GM12878 (cell line): Measurements from ENCODE around the gene KRT37. TPM values are rescaled to one million over a fixed set of nuclear protein-coding genes. Genes with fewer than 3 reads are reported as not detected.

Experiments
- ATAC-seq: fragments of 200-7000 bp; cut with Tn5 transposase; 3 replicates; pipeline ENCODE4 v1.9.1; 2020; ENCODE audit warnings: mild to moderate bottlenecking, moderate library complexity
- BruUV-seq: library from RNA; stranded (reverse); fragments of 400-500 nt; replicated peaks from 2 replicates; lab custom pipeline; 2021; lab: Mats Ljungman, UMichigan
- CTCF ChIA-PET: fragments of 300-600 bp; sonication (Branson Sonifier 250); formaldehyde crosslinking; extraction: SDS; loops from one replicate; lab custom pipeline; 2021; ENCODE audit warnings: inconsistent platforms; lab: Yijun Ruan, JAX
- POLR2A ChIA-PET: fragments of 350-600 bp; formaldehyde crosslinking; extraction: SDS; loops from one replicate; lab custom pipeline; 2021; ENCODE audit warnings: inconsistent platforms; lab: Charles Lee
- RAD21 ChIA-PET: fragments of 300-600 bp; sonication (Branson Sonifier 250); formaldehyde crosslinking; loops from one replicate; lab custom pipeline; 2023; ENCODE audit warnings: antibody characterized with exemption; ENCODE audit not compliant: unreplicated experiment; lab: Charles Lee
- SMC1A ChIA-PET: fragments of 300-600 bp; sonication (Branson Sonifier 250); formaldehyde crosslinking; loops from one replicate; lab custom pipeline; 2023; ENCODE audit not compliant: unreplicated experiment, uncharacterized antibody; lab: Charles Lee
- DNase-seq: peaks from one replicate; pipeline ENCODE4 v3.0.0-alpha.2; 2011; ENCODE audit warnings: low read depth, low spot score
- FAIRE-seq: peaks from 3 replicates; lab custom pipeline; 2011; peaks lifted over from hg19 to GRCh38; lab: Jason Lieb, UNC
- H2AFZ ChIP-seq: 2 replicates; pipeline ENCODE4 v1.6.0; 2011; ENCODE audit warnings: low read depth, low read length, control low read depth; ENCODE audit not compliant: control insufficient read depth
- H3K27ac ChIP-seq: 2 replicates; pipeline ENCODE4 v1.5.1; 2011; ENCODE audit warnings: control low read depth; ENCODE audit not compliant: control insufficient read depth, insufficient read depth
- H3K27me3 ChIP-seq, 2 experiments: replicated peaks in 1 of 2; 2 replicates each; pipeline versions ENCODE4 v1.6.0 to v1.6.1; 2011; ENCODE audit warnings: low read length in 1 of 2; ENCODE audit not compliant: control insufficient read depth in 2 of 2, insufficient read depth in 2 of 2
- H3K36me3 ChIP-seq, 2 experiments: 2 replicates each; pipeline ENCODE4 v1.5.1; 2011; ENCODE audit warnings: low read length in 1 of 2; ENCODE audit not compliant: control insufficient read depth in 2 of 2, insufficient read depth in 2 of 2
- H3K4me1 ChIP-seq: 2 replicates; pipeline ENCODE4 v1.6.1; 2011; ENCODE audit warnings: mild to moderate bottlenecking, low read length, moderate library complexity, mixed read lengths; ENCODE audit not compliant: control insufficient read depth, insufficient read depth
- H3K4me2 ChIP-seq: 2 replicates; pipeline ENCODE4 v1.6.0; 2011; ENCODE audit warnings: control low read depth; ENCODE audit not compliant: control insufficient read depth, insufficient read depth
- H3K4me3 ChIP-seq: fragments of 200-600 bp; sonication (generic); 2 replicates; pipeline ENCODE4 v1.5.1; 2016
- H3K79me2 ChIP-seq: 2 replicates; pipeline ENCODE4 v1.6.0; 2011; ENCODE audit warnings: low read length; ENCODE audit not compliant: control insufficient read depth, insufficient read depth
- H3K9ac ChIP-seq: 2 replicates; pipeline ENCODE4 v1.8.0; 2011; ENCODE audit warnings: low read length, control low read depth, mixed read lengths; ENCODE audit not compliant: control insufficient read depth, insufficient read depth
- H3K9me3 ChIP-seq: replicated peaks from 3 replicates; pipeline ENCODE4 v1.5.1; 2011; ENCODE audit warnings: mild to moderate bottlenecking, low read length; ENCODE audit not compliant: control insufficient read depth, insufficient read depth
- H4K20me1 ChIP-seq: 2 replicates; pipeline ENCODE4 v1.6.0; 2011; ENCODE audit not compliant: control insufficient read depth, insufficient read depth
- ATF7 ChIP-seq: fragments of 450-650 bp; IDR thresholded peaks from 2 replicates; pipeline ENCODE4 v1.6.1; 2016; ENCODE audit warnings: low read depth, mild to moderate bottlenecking
- CBFB ChIP-seq: IDR thresholded peaks from 2 replicates; pipeline ENCODE4 v1.6.1; 2016; ENCODE audit warnings: antibody characterized with exemption, low read depth
- CBX5 ChIP-seq: sonication (generic); IDR thresholded peaks from 2 replicates; pipeline ENCODE4 v1.6.1; 2016; ENCODE audit warnings: low read depth, moderate library complexity, mild to moderate bottlenecking, inconsistent platforms
- EED ChIP-seq: sonication (generic); IDR thresholded peaks from 2 replicates; pipeline ENCODE4 v1.6.1; 2016; ENCODE audit warnings: antibody characterized with exemption, low read depth
- EGR1 ChIP-seq, 2 experiments: IDR thresholded peaks; 1 replicate in 1 of 2; 2 replicates in 1 of 2; pipeline ENCODE4 v1.6.1; 2011 to 2012; ENCODE audit warnings: low read depth in 2 of 2, low read length in 2 of 2, borderline replicate concordance in 1 of 2, mild to moderate bottlenecking in 1 of 2, moderate library complexity in 1 of 2
- FOXM1 ChIP-seq: IDR thresholded peaks from 2 replicates; pipeline ENCODE4 v1.6.1; 2012; ENCODE audit warnings: low read depth, mild to moderate bottlenecking, inconsistent platforms, low read length, moderate library complexity
- HCFC1 ChIP-seq: fragments of 150-350 bp; IDR thresholded peaks from 2 replicates; pipeline ENCODE4 v1.6.1; 2014; ENCODE audit warnings: low read length
- IKZF1 ChIP-seq: fragments of 450-650 bp; conservative IDR thresholded peaks from 2 replicates; pipeline ENCODE4 v1.6.1; 2017; ENCODE audit warnings: antibody characterized with exemption, mild to moderate bottlenecking
- KLF5 ChIP-seq: fragments of 450-650 bp; IDR thresholded peaks from 2 replicates; pipeline ENCODE4 v1.6.1; 2014; ENCODE audit warnings: mild to moderate bottlenecking; ENCODE audit not compliant: partially characterized antibody
- NRF1 ChIP-seq: conservative IDR thresholded peaks from 2 replicates; pipeline ENCODE4 v1.6.1; 2011; ENCODE audit warnings: mild to moderate bottlenecking, low read depth, low read length, improper control_type of control experiment
- RBBP5 ChIP-seq: fragments of 200-600 bp; sonication (generic); conservative IDR thresholded peaks from 2 replicates; pipeline ENCODE4 v1.6.1; 2016
- SP1 ChIP-seq: IDR thresholded peaks from one replicate; pipeline ENCODE4 v1.6.1; 2011; ENCODE audit warnings: low read depth, low read length
- ZBED1 ChIP-seq: IDR thresholded peaks from 2 replicates; pipeline ENCODE4 v1.6.1; 2016; ENCODE audit warnings: borderline replicate concordance
- ZSCAN29 ChIP-seq: fragments of 450-650 bp; IDR thresholded peaks from 2 replicates; pipeline ENCODE4 v1.6.1; 2017; ENCODE audit warnings: mild to moderate bottlenecking, moderate library complexity
- WGBS: methylation state at CpG from one replicate; pipeline ENCODE4 v1.1.6; 2016; ENCODE audit warnings: low lambda C conversion rate; ENCODE audit not compliant: insufficient replicate concordance, insufficient coverage; ENCODE audit errors: missing lambda C conversion rate; 5-methylcytosine and 5-hydroxymethylcytosine counted together
- in situ Hi-C: fragments of 300-500 bp; cut with MboI; formaldehyde crosslinking; loops from 9 replicates; pipeline ENCODE4 v1.14.3; 2018; ENCODE audit warnings: mixed read lengths
- intact Hi-C: fragments of 100-400 bp; cut with micrococcal nuclease; formaldehyde crosslinking; loops from one replicate; pipeline ENCODE4 v1.14.2; 2022; ENCODE audit not compliant: unreplicated experiment
- polyA plus RNA-seq, 11 experiments: library from polyadenylated mRNA; depleted of rRNA in 4 of 11; unstranded in 6 of 11; stranded (reverse) in 5 of 11; fragments of >200 nt; fragmentation: Nextera tagmentation in 4 of 11; fragmentation: Illumina TruSeq in 1 of 11; extraction: Ambion mirVana in 4 of 11; extraction: Trizol in 1 of 11; gene quantifications; 1 replicate in 1 of 11; 2 replicates in 10 of 11; pipeline versions ENCODE4 v1.2.1 to v1.2.3, GENCODE V29; 2011 to 2016; ENCODE audit warnings: inconsistent platforms in 2 of 11, missing spikeins in 2 of 11, low read depth in 1 of 11
- total RNA-seq, 4 experiments: library from RNA; depleted of rRNA in 3 of 4; stranded (reverse); fragments of >200 nt in 3 of 4; fragmentation: Illumina TruSeq in 1 of 4; extraction: Trizol in 1 of 4; gene quantifications; 2 replicates each; pipeline versions ENCODE4 v1.2.1 to v1.2.3, GENCODE V29; 2013 to 2021
- TF ChIP-seq, protein P1 (sequence below): fragments of 450-650 bp; IDR thresholded peaks from 2 replicates; pipeline ENCODE4 v1.6.1; 2017; ENCODE audit warnings: antibody characterized with exemption, mild to moderate bottlenecking, moderate library complexity
- TF ChIP-seq, protein P2 (sequence below): fragments of 450-650 bp; IDR thresholded peaks from 2 replicates; pipeline ENCODE4 v1.6.1; 2018; ENCODE audit warnings: borderline replicate concordance, mild to moderate bottlenecking; ENCODE audit not compliant: partially characterized antibody
- TF ChIP-seq, protein P3 (sequence below): IDR thresholded peaks from 2 replicates; pipeline ENCODE4 v1.6.1; 2012; ENCODE audit warnings: mild to moderate bottlenecking, low read depth, low read length

Gene KRT37
- total and polyA plus RNA-seq, 10 of the 15 experiments (the other 5 are each of a cell fraction or from before 2014, with no cell fraction given) = not detected

DNA sequence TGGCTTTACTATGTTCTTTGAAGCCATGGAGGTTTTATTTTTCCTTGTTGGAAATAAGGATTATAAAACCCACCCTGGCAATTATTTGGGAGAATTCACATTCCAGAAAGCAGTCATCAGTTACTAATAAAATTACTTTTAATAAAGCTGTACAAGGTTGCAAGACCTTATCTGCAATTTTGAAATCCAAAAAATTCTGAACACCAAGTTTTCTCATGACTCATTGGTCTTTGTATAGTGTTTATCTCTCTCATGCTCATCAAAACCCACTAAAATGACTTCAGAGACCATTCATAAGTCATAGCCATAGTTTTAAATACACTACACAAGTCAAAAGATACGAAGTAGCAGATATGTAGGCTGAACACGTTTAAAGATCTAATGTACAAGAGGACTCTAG is 22.4 kb upstream of the KRT37 start (continued):
- TF ChIP-seq NRF1 = no peak

DNA sequence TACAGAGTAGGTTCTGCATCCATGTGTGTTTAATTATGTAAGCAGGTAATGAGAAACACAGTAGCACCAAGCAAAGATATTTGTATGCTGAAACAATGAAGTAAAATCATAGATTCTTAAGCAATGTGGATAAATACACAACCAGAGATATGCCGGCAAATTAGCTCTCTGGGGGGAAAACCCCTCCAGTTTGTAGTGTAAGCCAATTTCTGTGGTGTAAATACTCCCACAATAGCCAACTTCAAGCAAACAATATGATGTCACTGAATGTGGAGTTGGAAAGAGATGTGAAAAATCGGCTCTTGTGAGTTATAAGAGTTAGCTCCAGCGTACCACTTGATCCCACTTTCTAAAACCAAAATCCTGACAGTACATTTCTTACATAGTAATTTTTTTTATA is 20.3 kb upstream of the KRT37 start:
- H3K9me3 ChIP-seq = no peaks in the 10 kb centered on the region
- BruUV-seq = no TSS peak
- DNase-seq = no peak
- no peak overlapping the region for H2AFZ ChIP-seq
- intact Hi-C loops (no loop called here), in situ Hi-C loops (no loop called here)
- WGBS = 27% methylated on average over 3 of the region's 3 CpGs
- peaks cover 4 to 7% of the 10 kb centered on the region in 2 experiments; a peak in 3 of 4 replicates for H3K27me3 ChIP-seq
- ChIA-PET POLR2A (no interaction called here), SMC1A (interaction anchor here (0.6 kb wide), 1 partner anchor 20 kb away, joined by 3 read pairs; no protein-coding TSS in a partner anchor), RAD21 (no interaction called here), CTCF (no interaction called here)
- no peaks in the 10 kb centered on the region for H3K79me2 ChIP-seq
- H3K4me1 ChIP-seq = no peaks in the 10 kb centered on the region
- H3K9ac ChIP-seq = no peak overlapping the region
- TF ChIP-seq SP1 (no peak), IKZF1 (no peak), RBBP5 (no peak), FOXM1 (no peak), EGR1 (IDR thresholded peaks at IDR 0.05; ENCODE audit: borderline replicate concordance in 1 of 2, low read depth in 2 of 2, low read length in 2 of 2) (no peak), KLF5 (no peak), EED (no peak), ZSCAN29 (no peak), CBX5 (no peak), CBFB (no peak), ATF7 (no peak), ZBED1 (no peak), HCFC1 (no peak)
- TF ChIP-seq, protein P1, sequence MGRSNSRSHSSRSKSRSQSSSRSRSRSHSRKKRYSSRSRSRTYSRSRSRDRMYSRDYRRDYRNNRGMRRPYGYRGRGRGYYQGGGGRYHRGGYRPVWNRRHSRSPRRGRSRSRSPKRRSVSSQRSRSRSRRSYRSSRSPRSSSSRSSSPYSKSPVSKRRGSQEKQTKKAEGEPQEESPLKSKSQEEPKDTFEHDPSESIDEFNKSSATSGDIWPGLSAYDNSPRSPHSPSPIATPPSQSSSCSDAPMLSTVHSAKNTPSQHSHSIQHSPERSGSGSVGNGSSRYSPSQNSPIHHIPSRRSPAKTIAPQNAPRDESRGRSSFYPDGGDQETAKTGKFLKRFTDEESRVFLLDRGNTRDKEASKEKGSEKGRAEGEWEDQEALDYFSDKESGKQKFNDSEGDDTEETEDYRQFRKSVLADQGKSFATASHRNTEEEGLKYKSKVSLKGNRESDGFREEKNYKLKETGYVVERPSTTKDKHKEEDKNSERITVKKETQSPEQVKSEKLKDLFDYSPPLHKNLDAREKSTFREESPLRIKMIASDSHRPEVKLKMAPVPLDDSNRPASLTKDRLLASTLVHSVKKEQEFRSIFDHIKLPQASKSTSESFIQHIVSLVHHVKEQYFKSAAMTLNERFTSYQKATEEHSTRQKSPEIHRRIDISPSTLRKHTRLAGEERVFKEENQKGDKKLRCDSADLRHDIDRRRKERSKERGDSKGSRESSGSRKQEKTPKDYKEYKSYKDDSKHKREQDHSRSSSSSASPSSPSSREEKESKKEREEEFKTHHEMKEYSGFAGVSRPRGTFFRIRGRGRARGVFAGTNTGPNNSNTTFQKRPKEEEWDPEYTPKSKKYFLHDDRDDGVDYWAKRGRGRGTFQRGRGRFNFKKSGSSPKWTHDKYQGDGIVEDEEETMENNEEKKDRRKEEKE = no peak
- TF ChIP-seq, protein P2, sequence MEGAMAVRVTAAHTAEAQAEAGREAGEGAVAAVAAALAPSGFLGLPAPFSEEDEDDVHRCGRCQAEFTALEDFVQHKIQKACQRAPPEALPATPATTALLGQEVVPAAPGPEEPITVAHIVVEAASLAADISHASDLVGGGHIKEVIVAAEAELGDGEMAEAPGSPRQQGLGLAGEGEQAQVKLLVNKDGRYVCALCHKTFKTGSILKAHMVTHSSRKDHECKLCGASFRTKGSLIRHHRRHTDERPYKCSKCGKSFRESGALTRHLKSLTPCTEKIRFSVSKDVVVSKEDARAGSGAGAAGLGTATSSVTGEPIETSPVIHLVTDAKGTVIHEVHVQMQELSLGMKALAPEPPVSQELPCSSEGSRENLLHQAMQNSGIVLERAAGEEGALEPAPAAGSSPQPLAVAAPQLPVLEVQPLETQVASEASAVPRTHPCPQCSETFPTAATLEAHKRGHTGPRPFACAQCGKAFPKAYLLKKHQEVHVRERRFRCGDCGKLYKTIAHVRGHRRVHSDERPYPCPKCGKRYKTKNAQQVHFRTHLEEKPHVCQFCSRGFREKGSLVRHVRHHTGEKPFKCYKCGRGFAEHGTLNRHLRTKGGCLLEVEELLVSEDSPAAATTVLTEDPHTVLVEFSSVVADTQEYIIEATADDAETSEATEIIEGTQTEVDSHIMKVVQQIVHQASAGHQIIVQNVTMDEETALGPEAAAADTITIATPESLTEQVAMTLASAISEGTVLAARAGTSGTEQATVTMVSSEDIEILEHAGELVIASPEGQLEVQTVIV = no peak
- TF ChIP-seq, protein P3, sequence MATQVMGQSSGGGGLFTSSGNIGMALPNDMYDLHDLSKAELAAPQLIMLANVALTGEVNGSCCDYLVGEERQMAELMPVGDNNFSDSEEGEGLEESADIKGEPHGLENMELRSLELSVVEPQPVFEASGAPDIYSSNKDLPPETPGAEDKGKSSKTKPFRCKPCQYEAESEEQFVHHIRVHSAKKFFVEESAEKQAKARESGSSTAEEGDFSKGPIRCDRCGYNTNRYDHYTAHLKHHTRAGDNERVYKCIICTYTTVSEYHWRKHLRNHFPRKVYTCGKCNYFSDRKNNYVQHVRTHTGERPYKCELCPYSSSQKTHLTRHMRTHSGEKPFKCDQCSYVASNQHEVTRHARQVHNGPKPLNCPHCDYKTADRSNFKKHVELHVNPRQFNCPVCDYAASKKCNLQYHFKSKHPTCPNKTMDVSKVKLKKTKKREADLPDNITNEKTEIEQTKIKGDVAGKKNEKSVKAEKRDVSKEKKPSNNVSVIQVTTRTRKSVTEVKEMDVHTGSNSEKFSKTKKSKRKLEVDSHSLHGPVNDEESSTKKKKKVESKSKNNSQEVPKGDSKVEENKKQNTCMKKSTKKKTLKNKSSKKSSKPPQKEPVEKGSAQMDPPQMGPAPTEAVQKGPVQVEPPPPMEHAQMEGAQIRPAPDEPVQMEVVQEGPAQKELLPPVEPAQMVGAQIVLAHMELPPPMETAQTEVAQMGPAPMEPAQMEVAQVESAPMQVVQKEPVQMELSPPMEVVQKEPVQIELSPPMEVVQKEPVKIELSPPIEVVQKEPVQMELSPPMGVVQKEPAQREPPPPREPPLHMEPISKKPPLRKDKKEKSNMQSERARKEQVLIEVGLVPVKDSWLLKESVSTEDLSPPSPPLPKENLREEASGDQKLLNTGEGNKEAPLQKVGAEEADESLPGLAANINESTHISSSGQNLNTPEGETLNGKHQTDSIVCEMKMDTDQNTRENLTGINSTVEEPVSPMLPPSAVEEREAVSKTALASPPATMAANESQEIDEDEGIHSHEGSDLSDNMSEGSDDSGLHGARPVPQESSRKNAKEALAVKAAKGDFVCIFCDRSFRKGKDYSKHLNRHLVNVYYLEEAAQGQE = no peak
- H3K4me3 ChIP-seq = no peak overlapping the region
- ATAC-seq = no peak
- H3K36me3 ChIP-seq = no peaks in the 10 kb centered on the region
- H3K27ac ChIP-seq = no peak overlapping the region
- H4K20me1 ChIP-seq = no peaks in the 10 kb centered on the region
- no peak for FAIRE-seq
- H3K4me2 ChIP-seq = no peak overlapping the region
